ENCODE measurements around the gene PRKD3.

The PRKD3 gene

DNA sequence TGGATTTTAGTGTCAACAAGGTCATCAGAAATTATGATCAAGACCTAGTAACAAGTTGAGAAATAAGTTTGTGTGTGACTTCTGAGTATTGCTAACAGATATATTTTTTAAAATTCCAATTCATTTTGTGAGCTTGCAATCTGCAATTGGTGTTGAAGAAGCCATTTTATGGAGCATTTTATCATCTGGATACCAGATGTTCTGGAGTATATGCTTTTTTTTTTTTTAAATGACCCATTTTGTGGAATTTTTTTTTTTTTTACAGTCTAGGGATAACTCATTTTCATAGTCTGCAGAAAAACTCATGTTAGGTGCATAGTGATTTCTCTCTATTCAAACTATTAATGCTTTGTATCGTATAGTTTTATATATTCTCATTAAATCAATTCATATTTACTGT is 32.4 kb upstream of the PRKD3 start:
- H3K4me3 ChIP-seq (ENCODE audit: insufficient read depth in 1 of 2, low read depth in 1 of 2, low read length in 2 of 2) = no peak overlapping the region
- H2BK120ac ChIP-seq (ENCODE audit: low read depth, low read length) = no peak overlapping the region
- peaks cover 1% of the 10 kb centered on the region for H3K4me1 ChIP-seq (ENCODE audit: control insufficient read depth, insufficient read depth, low read depth, low read length)
- H2AFZ ChIP-seq (ENCODE audit: low read depth, low read length) = no peak overlapping the region
- H3K9ac ChIP-seq (ENCODE audit: low read length) = peak overlapping the region; percentile 67
- H2BK5ac ChIP-seq (ENCODE audit: low read depth, low read length, poor library complexity, severe bottlenecking) = no peak overlapping the region
- no CpG with 5 or more reads among the region's 1 CpG for WGBS
- H3K27ac ChIP-seq (ENCODE audit: low read length, poor library complexity, severe bottlenecking) = no peak overlapping the region
- no peak overlapping the region for H4K91ac ChIP-seq (ENCODE audit: low read length)
- no peaks in the 10 kb centered on the region for H3K9me3 ChIP-seq (ENCODE audit: control insufficient read depth, low read length)
- no peak overlapping the region for H3K18ac ChIP-seq (ENCODE audit: low read depth in 1 of 2, low read length in 2 of 2)
- H2BK15ac ChIP-seq (ENCODE audit: low read depth, poor library complexity, severe bottlenecking) = no peak overlapping the region
- no peak overlapping the region for H2BK12ac ChIP-seq (ENCODE audit: low read length in 2 of 2)
- no peak overlapping the region for H2AK5ac ChIP-seq (ENCODE audit: low read length, severe bottlenecking)
- no peak overlapping the region for H4K8ac ChIP-seq (ENCODE audit: low read length)
- H3K27me3 ChIP-seq (ENCODE audit: control insufficient read depth in 1 of 2, insufficient read depth in 1 of 2, low read length in 2 of 2) = no peaks in the 10 kb centered on the region
- no peak overlapping the region for H3K23ac ChIP-seq (ENCODE audit: low read length in 2 of 2)
- no peak overlapping the region for H3K4ac ChIP-seq (ENCODE audit: low read depth in 1 of 2, low read length in 2 of 2)
- H3K79me1 ChIP-seq (replicated peaks; ENCODE audit: low read length, poor library complexity, severe bottlenecking) = no peaks in the 10 kb centered on the region
- no peaks in the 10 kb centered on the region for H3K36me3 ChIP-seq (ENCODE audit: control insufficient read depth in 1 of 2, insufficient read depth in 2 of 2, low read depth in 1 of 2, low read length in 2 of 2)
- H3K4me2 ChIP-seq (ENCODE audit: low read length, poor library complexity, severe bottlenecking) = no peak overlapping the region
- DNase-seq = no peak
- H3K14ac ChIP-seq (ENCODE audit: low read length in 2 of 2) = no peak overlapping the region

- H3K4me3 ChIP-seq (ENCODE audit: insufficient read depth in 1 of 2, low read depth in 1 of 2, low read length in 2 of 2) = no peak overlapping the region
- peaks cover 1% of the 10 kb centered on the region for H3K4me1 ChIP-seq (ENCODE audit: control insufficient read depth, insufficient read depth, low read depth, low read length)
- H3K27me3 ChIP-seq (ENCODE audit: control insufficient read depth in 1 of 2, insufficient read depth in 1 of 2, low read length in 2 of 2) = no peaks in the 10 kb centered on the region
- no peak overlapping the region for H2BK12ac ChIP-seq (ENCODE audit: low read length in 2 of 2)
- no peak overlapping the region for H4K8ac ChIP-seq (ENCODE audit: low read length)
- H3K4ac ChIP-seq (ENCODE audit: low read depth in 1 of 2, low read length in 2 of 2) = no peak overlapping the region
- 81% methylated on average over 6 of the region's 6 CpGs for WGBS
- H3K27ac ChIP-seq (ENCODE audit: low read length, poor library complexity, severe bottlenecking) = no peak overlapping the region
- H2AFZ ChIP-seq (ENCODE audit: low read depth, low read length) = no peak overlapping the region
- no peak overlapping the region for H4K91ac ChIP-seq (ENCODE audit: low read length)
- no peak for DNase-seq
- no peak overlapping the region for H3K4me2 ChIP-seq (ENCODE audit: low read length, poor library complexity, severe bottlenecking)
- H3K79me1 ChIP-seq (replicated peaks; ENCODE audit: low read length, poor library complexity, severe bottlenecking) = no peaks in the 10 kb centered on the region
- no peaks in the 10 kb centered on the region for H3K9me3 ChIP-seq (ENCODE audit: control insufficient read depth, low read length)
- no peak overlapping the region for H2BK15ac ChIP-seq (ENCODE audit: low read depth, poor library complexity, severe bottlenecking)
- H2BK120ac ChIP-seq (ENCODE audit: low read depth, low read length) = no peak overlapping the region
- no peak overlapping the region for H3K14ac ChIP-seq (ENCODE audit: low read length in 2 of 2)
- H3K23ac ChIP-seq (ENCODE audit: low read length in 2 of 2) = no peak overlapping the region
- H2BK5ac ChIP-seq (ENCODE audit: low read depth, low read length, poor library complexity, severe bottlenecking) = no peak overlapping the region
- no peak overlapping the region for H3K9ac ChIP-seq (ENCODE audit: low read length)
- no peaks in the 10 kb centered on the region for H3K36me3 ChIP-seq (ENCODE audit: control insufficient read depth in 1 of 2, insufficient read depth in 2 of 2, low read depth in 1 of 2, low read length in 2 of 2)
- H2AK5ac ChIP-seq (ENCODE audit: low read length, severe bottlenecking) = no peak overlapping the region
- no peak overlapping the region for H3K18ac ChIP-seq (ENCODE audit: low read depth in 1 of 2, low read length in 2 of 2)
These were observed 31.7 kb upstream of the PRKD3 start for GRCh38 chr2:37356299-37356698.

GRCh38 chr2:37355735-37356134 is 31.1 kb upstream of the PRKD3 start:
- Histone ChIP-seq H3K9me3 (ENCODE audit: control insufficient read depth, low read length) (no peaks in the 10 kb centered on the region), H3K36me3 (ENCODE audit: control insufficient read depth in 1 of 2, insufficient read depth in 2 of 2, low read depth in 1 of 2, low read length in 2 of 2) (no peaks in the 10 kb centered on the region), H3K9ac (ENCODE audit: low read length) (no peak overlapping the region), H4K8ac (ENCODE audit: low read length) (no peak overlapping the region), H2AFZ (ENCODE audit: low read depth, low read length) (no peak overlapping the region), H2BK120ac (ENCODE audit: low read depth, low read length) (no peak overlapping the region), H2BK12ac (ENCODE audit: low read length in 2 of 2) (no peak overlapping the region), H3K27ac (ENCODE audit: low read length, poor library complexity, severe bottlenecking) (no peak overlapping the region), H3K18ac (ENCODE audit: low read depth in 1 of 2, low read length in 2 of 2) (no peak overlapping the region), H3K4ac (ENCODE audit: low read depth in 1 of 2, low read length in 2 of 2) (no peak overlapping the region), H3K27me3 (ENCODE audit: control insufficient read depth in 1 of 2, insufficient read depth in 1 of 2, low read length in 2 of 2) (no peaks in the 10 kb centered on the region), H3K4me3 (ENCODE audit: insufficient read depth in 1 of 2, low read depth in 1 of 2, low read length in 2 of 2) (no peak overlapping the region), H2BK15ac (ENCODE audit: low read depth, poor library complexity, severe bottlenecking) (no peak overlapping the region), H2AK5ac (ENCODE audit: low read length, severe bottlenecking) (no peak overlapping the region), H4K91ac (ENCODE audit: low read length) (no peak overlapping the region), H3K4me1 (ENCODE audit: control insufficient read depth, insufficient read depth, low read depth, low read length) (peaks cover 1% of the 10 kb centered on the region), H3K79me1 (replicated peaks; ENCODE audit: low read length, poor library complexity, severe bottlenecking) (no peaks in the 10 kb centered on the region), H3K14ac (ENCODE audit: low read length in 2 of 2) (no peak overlapping the region), H3K4me2 (ENCODE audit: low read length, poor library complexity, severe bottlenecking) (no peak overlapping the region), H3K23ac (ENCODE audit: low read length in 2 of 2) (no peak overlapping the region), H2BK5ac (ENCODE audit: low read depth, low read length, poor library complexity, severe bottlenecking) (no peak overlapping the region)
- WGBS = 91% methylated on average over 7 of the region's 7 CpGs
- DNase-seq = no peak

DNA sequence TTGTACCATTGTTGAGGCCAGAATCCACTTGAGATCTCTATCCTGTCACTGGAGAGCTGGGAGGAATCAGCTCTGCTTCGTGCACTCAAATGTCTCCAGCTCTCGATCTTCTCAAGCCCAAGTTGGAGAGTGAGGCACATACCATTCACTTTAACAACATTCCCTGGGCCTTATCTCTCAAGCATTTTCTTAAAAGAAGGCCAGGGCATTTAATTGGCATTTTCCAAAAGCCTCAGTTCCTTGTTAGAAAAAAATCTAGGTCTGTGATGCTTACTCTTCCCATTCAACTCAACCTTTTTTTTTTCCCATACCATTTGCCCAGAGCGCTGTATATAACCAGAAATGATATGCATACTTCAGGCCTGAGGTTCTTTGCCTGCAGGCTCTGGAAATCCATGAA is 29.9 kb upstream of the PRKD3 start:
- H2AK5ac ChIP-seq (ENCODE audit: low read length, severe bottlenecking) = no peak overlapping the region
- no peak overlapping the region for H3K4ac ChIP-seq (ENCODE audit: low read depth in 1 of 2, low read length in 2 of 2)
- no peak overlapping the region for H4K91ac ChIP-seq (ENCODE audit: low read length)
- H4K8ac ChIP-seq (ENCODE audit: low read length) = no peak overlapping the region
- no peaks in the 10 kb centered on the region for H3K9me3 ChIP-seq (ENCODE audit: control insufficient read depth, low read length)
- no peak overlapping the region for H3K23ac ChIP-seq (ENCODE audit: low read length in 2 of 2)
- H3K4me1 ChIP-seq (ENCODE audit: control insufficient read depth, insufficient read depth, low read depth, low read length) = peaks cover 1% of the 10 kb centered on the region
- H2AFZ ChIP-seq (ENCODE audit: low read depth, low read length) = no peak overlapping the region
- no peak overlapping the region for H3K4me3 ChIP-seq (ENCODE audit: insufficient read depth in 1 of 2, low read depth in 1 of 2, low read length in 2 of 2)
- H3K9ac ChIP-seq (ENCODE audit: low read length) = no peak overlapping the region
- H3K27me3 ChIP-seq (ENCODE audit: control insufficient read depth in 1 of 2, insufficient read depth in 1 of 2, low read length in 2 of 2) = no peaks in the 10 kb centered on the region
- no peak overlapping the region for H2BK12ac ChIP-seq (ENCODE audit: low read length in 2 of 2)
- no peak overlapping the region for H2BK120ac ChIP-seq (ENCODE audit: low read depth, low read length)
- no peaks in the 10 kb centered on the region for H3K79me1 ChIP-seq (replicated peaks; ENCODE audit: low read length, poor library complexity, severe bottlenecking)
- no peak for DNase-seq
- no peak overlapping the region for H3K4me2 ChIP-seq (ENCODE audit: low read length, poor library complexity, severe bottlenecking)
- H3K18ac ChIP-seq (ENCODE audit: low read depth in 1 of 2, low read length in 2 of 2) = no peak overlapping the region
- H2BK5ac ChIP-seq (ENCODE audit: low read depth, low read length, poor library complexity, severe bottlenecking) = no peak overlapping the region
- no peaks in the 10 kb centered on the region for H3K36me3 ChIP-seq (ENCODE audit: control insufficient read depth in 1 of 2, insufficient read depth in 2 of 2, low read depth in 1 of 2, low read length in 2 of 2)
- H3K27ac ChIP-seq (ENCODE audit: low read length, poor library complexity, severe bottlenecking) = no peak overlapping the region
- H3K14ac ChIP-seq (ENCODE audit: low read length in 2 of 2) = no peak overlapping the region
- H2BK15ac ChIP-seq (ENCODE audit: low read depth, poor library complexity, severe bottlenecking) = no peak overlapping the region
- WGBS = 89% methylated on average over 3 of the region's 3 CpGs
